Activated T-helper 2 cell treated with anti-CD3 and anti-CD28 coated beads, Interferon-gamma antibody, Interleukin-2, Interleukin-4, amounts not matched to agents 10 μg/mL and 5 μg/mL and 100 μg/mL, durations not matched to agents 14 hours and 24 hours and 36 hours (primary cell): ENCODE data around the gene POLA1. TPM values are rescaled to one million over a fixed set of nuclear protein-coding genes. Genes with fewer than 3 reads are reported as not detected.

Experiments used
- DNase-seq: peaks from one replicate; pipeline ENCODE4 v3.0.0; 2021; ENCODE audit warnings: low spot score
- H3K27ac Mint-ChIP-seq: one replicate; pipeline ENCODE4 v1.8.0; 2021; ENCODE audit warnings: mixed read lengths
- H3K27me3 Mint-ChIP-seq: one replicate; pipeline ENCODE4 v1.8.0; 2021; ENCODE audit warnings: low read depth, mixed read lengths
- H3K36me3 Mint-ChIP-seq: one replicate; pipeline ENCODE4 v1.8.0; 2021; ENCODE audit warnings: low read depth, mixed read lengths
- H3K4me1 Mint-ChIP-seq: one replicate; pipeline ENCODE4 v1.8.0; 2021; ENCODE audit warnings: low read depth, mixed read lengths
- H3K4me3 Mint-ChIP-seq: one replicate; pipeline ENCODE4 v1.8.0; 2021; ENCODE audit warnings: low read depth, mild to moderate bottlenecking, moderate library complexity, mixed read lengths
- H3K9me3 Mint-ChIP-seq: one replicate; pipeline ENCODE4 v1.8.0; 2021; ENCODE audit warnings: mixed read lengths
- intact Hi-C: fragments of 100-400 bp; cut with micrococcal nuclease; formaldehyde crosslinking; loops from one replicate; pipeline ENCODE4 v1.15.1; 2023
- total RNA-seq: library from RNA; stranded (reverse); gene quantifications from 2 replicates; pipeline ENCODE4 v1.2.3, GENCODE V29; 2022

Gene POLA1
- total RNA-seq, 1 donor from 2014 or later = 36.7 TPM

- no peaks in the 10 kb centered on the region for H3K4me1 Mint-ChIP-seq
- no peak for DNase-seq
- no peaks in the 10 kb centered on the region for H3K27me3 Mint-ChIP-seq
- intact Hi-C loops = no loop called here
- H3K36me3 Mint-ChIP-seq = peaks cover 3% of the 10 kb centered on the region
- no peak overlapping the region for H3K27ac Mint-ChIP-seq
- no peak overlapping the region for H3K4me3 Mint-ChIP-seq
- H3K9me3 Mint-ChIP-seq = no peaks in the 10 kb centered on the region
These were observed 183.0 kb downstream of the POLA1 start for GRCh38 chrX:24876530-24877287.

- no peak for DNase-seq
- H3K4me1 Mint-ChIP-seq = no peaks in the 10 kb centered on the region
- intact Hi-C loops = no loop called here
- no peak overlapping the region for H3K4me3 Mint-ChIP-seq
- no peaks in the 10 kb centered on the region for H3K27me3 Mint-ChIP-seq
- H3K27ac Mint-ChIP-seq = no peak overlapping the region
- no peaks in the 10 kb centered on the region for H3K9me3 Mint-ChIP-seq
- peaks cover 3% of the 10 kb centered on the region for H3K36me3 Mint-ChIP-seq
These were observed 183.6 kb downstream of the POLA1 start for GRCh38 chrX:24877288-24877664.

GRCh38 chrX:24877854-24878650, 184.3 kb downstream of the POLA1 start:
- Mint-ChIP-seq H3K27me3 (no peaks in the 10 kb centered on the region), H3K36me3 (peaks cover 3% of the 10 kb centered on the region), H3K4me3 (no peak overlapping the region), H3K9me3 (no peaks in the 10 kb centered on the region), H3K4me1 (no peaks in the 10 kb centered on the region), H3K27ac (no peak overlapping the region)
- no peak for DNase-seq
- intact Hi-C loops = no loop called here

- no peaks in the 10 kb centered on the region for H3K27me3 Mint-ChIP-seq
- no peak overlapping the region for H3K4me3 Mint-ChIP-seq
- DNase-seq = no peak
- intact Hi-C loops = no loop called here
- peaks cover 3% of the 10 kb centered on the region for H3K36me3 Mint-ChIP-seq
- H3K4me1 Mint-ChIP-seq = no peaks in the 10 kb centered on the region
- H3K27ac Mint-ChIP-seq = no peak overlapping the region
- H3K9me3 Mint-ChIP-seq = no peaks in the 10 kb centered on the region
These were observed 186.0 kb downstream of the POLA1 start for GRCh38 chrX:24879679-24880078.

- intact Hi-C loops = no loop called here
- Mint-ChIP-seq H3K9me3 (no peaks in the 10 kb centered on the region), H3K4me1 (no peaks in the 10 kb centered on the region), H3K27ac (no peak overlapping the region), H3K27me3 (no peaks in the 10 kb centered on the region), H3K36me3 (peaks cover 19% of the 10 kb centered on the region), H3K4me3 (no peak overlapping the region)
- no peak for DNase-seq
These were observed 193.2 kb downstream of the POLA1 start for GRCh38 chrX:24886916-24887315.

GRCh38 chrX:24890677-24891076, 197.0 kb downstream of the POLA1 start:
- DNase-seq = no peak
- Mint-ChIP-seq H3K27ac (no peak overlapping the region), H3K27me3 (no peaks in the 10 kb centered on the region), H3K36me3 (peaks cover 46% of the 10 kb centered on the region), H3K9me3 (no peaks in the 10 kb centered on the region), H3K4me1 (no peaks in the 10 kb centered on the region), H3K4me3 (no peak overlapping the region)
- intact Hi-C loops = no loop called here

GRCh38 chrX:24899391-24899790, 205.7 kb downstream of the POLA1 start:
- DNase-seq = no peak
- no peaks in the 10 kb centered on the region for H3K4me1 Mint-ChIP-seq
- no peaks in the 10 kb centered on the region for H3K27me3 Mint-ChIP-seq
- H3K27ac Mint-ChIP-seq = no peak overlapping the region
- intact Hi-C loops = no loop called here
- H3K36me3 Mint-ChIP-seq = peaks cover 25% of the 10 kb centered on the region
- H3K9me3 Mint-ChIP-seq = no peaks in the 10 kb centered on the region
- H3K4me3 Mint-ChIP-seq = no peak overlapping the region

GRCh38 chrX:24900234-24900633, 206.5 kb downstream of the POLA1 start:
- no peaks in the 10 kb centered on the region for H3K27me3 Mint-ChIP-seq
- no peaks in the 10 kb centered on the region for H3K9me3 Mint-ChIP-seq
- no peaks in the 10 kb centered on the region for H3K4me1 Mint-ChIP-seq
- intact Hi-C loops = no loop called here
- no peak for DNase-seq
- no peak overlapping the region for H3K27ac Mint-ChIP-seq
- H3K36me3 Mint-ChIP-seq = peaks cover 20% of the 10 kb centered on the region
- no peak overlapping the region for H3K4me3 Mint-ChIP-seq

GRCh38 chrX:24902806-24903205, 209.1 kb downstream of the POLA1 start:
- H3K9me3 Mint-ChIP-seq = no peaks in the 10 kb centered on the region
- intact Hi-C loops = no loop called here
- H3K36me3 Mint-ChIP-seq = peaks cover 18% of the 10 kb centered on the region
- H3K4me1 Mint-ChIP-seq = no peaks in the 10 kb centered on the region
- H3K27me3 Mint-ChIP-seq = no peaks in the 10 kb centered on the region
- no peak for DNase-seq
- no peak overlapping the region for H3K4me3 Mint-ChIP-seq
- H3K27ac Mint-ChIP-seq = no peak overlapping the region

- Mint-ChIP-seq H3K27me3 (no peaks in the 10 kb centered on the region), H3K36me3 (peaks cover 11% of the 10 kb centered on the region), H3K4me1 (peaks cover 5% of the 10 kb centered on the region), H3K27ac (no peak overlapping the region), H3K9me3 (no peaks in the 10 kb centered on the region), H3K4me3 (no peak overlapping the region)
- intact Hi-C loops = no loop called here
- no peak for DNase-seq
These were observed 225.0 kb downstream of the POLA1 start for GRCh38 chrX:24918715-24919114.

GRCh38 chrX:24920769-24921168, 227.1 kb downstream of the POLA1 start:
- Mint-ChIP-seq H3K27ac (no peak overlapping the region), H3K36me3 (peaks cover 19% of the 10 kb centered on the region), H3K27me3 (no peaks in the 10 kb centered on the region), H3K4me3 (no peak overlapping the region), H3K4me1 (peaks cover 18% of the 10 kb centered on the region), H3K9me3 (no peaks in the 10 kb centered on the region)
- intact Hi-C loops = no loop called here
- DNase-seq = no peak

GRCh38 chrX:24925430-24925829, 231.7 kb downstream of the POLA1 start:
- Mint-ChIP-seq H3K4me3 (no peak overlapping the region), H3K4me1 (peaks cover 18% of the 10 kb centered on the region), H3K9me3 (no peaks in the 10 kb centered on the region), H3K27ac (peak overlapping the region; percentile 50), H3K36me3 (peaks cover 13% of the 10 kb centered on the region), H3K27me3 (no peaks in the 10 kb centered on the region)
- intact Hi-C loops = no loop called here
- no peak for DNase-seq

DNA sequence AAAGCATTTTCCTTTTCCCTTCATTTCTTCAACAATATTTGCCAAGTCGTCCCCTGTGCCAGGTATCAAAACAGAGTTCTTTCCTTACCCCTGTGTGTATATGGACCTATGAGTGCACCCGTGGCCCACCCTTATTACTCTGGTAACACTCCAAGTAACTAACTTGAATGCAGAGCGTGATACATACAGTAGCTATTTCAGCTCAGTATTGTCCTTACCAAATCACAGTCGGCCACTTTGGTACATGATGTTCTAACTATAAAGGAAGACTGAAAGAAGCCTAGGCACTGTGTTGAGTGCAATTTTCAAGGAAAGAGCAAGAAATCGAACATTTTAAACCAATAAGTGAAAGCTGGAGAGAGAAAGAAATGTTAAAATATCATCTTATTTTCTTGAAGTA, 233.7 kb downstream of the POLA1 start:
- no peak overlapping the region for H3K4me3 Mint-ChIP-seq
- H3K9me3 Mint-ChIP-seq = no peaks in the 10 kb centered on the region
- H3K27me3 Mint-ChIP-seq = no peaks in the 10 kb centered on the region
- H3K4me1 Mint-ChIP-seq = peaks cover 13% of the 10 kb centered on the region
- H3K36me3 Mint-ChIP-seq = peaks cover 16% of the 10 kb centered on the region
- no peak overlapping the region for H3K27ac Mint-ChIP-seq
- DNase-seq = no peak
- intact Hi-C loops = no loop called here
